Lower lobe of right lung (tissue), 2 donors: Measurements from ENCODE around the gene CCDC51. TPM values are rescaled to one million over a fixed set of nuclear protein-coding genes. Genes with fewer than 3 reads are reported as not detected.

ENCODE experiments used
- ATAC-seq, 2 donors: fragments of 200-7000 bp; cut with Tn5 transposase; one replicate each; pipeline ENCODE4 v1.9.1; 2020 to 2022; ENCODE audit warnings: mild to moderate bottlenecking in 2 of 2, moderate library complexity in 2 of 2
- DNase-seq: peaks from one replicate; pipeline ENCODE4 v3.0.0-alpha.2; 2020
- H3K27ac ChIP-seq: fragments of 200-600 bp; one replicate; pipeline ENCODE4 v1.8.0; 2022
- H3K27me3 ChIP-seq: fragments of 200-600 bp; one replicate; pipeline ENCODE4 v1.8.0; 2022; ENCODE audit warnings: low read depth
- H3K36me3 ChIP-seq: fragments of 200-600 bp; one replicate; pipeline ENCODE4 v1.8.0; 2022; ENCODE audit warnings: mild to moderate bottlenecking
- H3K4me1 ChIP-seq: fragments of 200-600 bp; one replicate; pipeline ENCODE4 v1.8.0; 2022
- H3K4me3 ChIP-seq: fragments of 200-600 bp; one replicate; pipeline ENCODE4 v1.8.0; 2022; ENCODE audit warnings: mild to moderate bottlenecking
- H3K9me3 ChIP-seq: fragments of 200-600 bp; one replicate; pipeline ENCODE4 v1.8.0; 2022
- intact Hi-C: fragments of 100-400 bp; cut with DNase I; formaldehyde crosslinking; loops from one replicate; pipeline ENCODE4 v1.11.0; 2022
- total RNA-seq: library from RNA; stranded (reverse); fragmentation: NEBNext Ultra II Directional; extraction: Animal tissue kit (Norgen Biotek cat#: 25700); gene quantifications from one replicate; pipeline ENCODE4 v1.2.1, GENCODE V29; 2021
- TF ChIP-seq, protein P1 (sequence below): fragments of 200-600 bp; IDR thresholded peaks from one replicate; pipeline ENCODE4 v1.8.0; 2022; ENCODE audit warnings: antibody characterized with exemption, mild to moderate bottlenecking
- donor health status: DM: no; HTN: yes; CAD: no; lungs with severe emphysema.

The CCDC51 gene
- total RNA-seq, 1 donor from 2014 or later, result 8.6 TPM

DNA sequence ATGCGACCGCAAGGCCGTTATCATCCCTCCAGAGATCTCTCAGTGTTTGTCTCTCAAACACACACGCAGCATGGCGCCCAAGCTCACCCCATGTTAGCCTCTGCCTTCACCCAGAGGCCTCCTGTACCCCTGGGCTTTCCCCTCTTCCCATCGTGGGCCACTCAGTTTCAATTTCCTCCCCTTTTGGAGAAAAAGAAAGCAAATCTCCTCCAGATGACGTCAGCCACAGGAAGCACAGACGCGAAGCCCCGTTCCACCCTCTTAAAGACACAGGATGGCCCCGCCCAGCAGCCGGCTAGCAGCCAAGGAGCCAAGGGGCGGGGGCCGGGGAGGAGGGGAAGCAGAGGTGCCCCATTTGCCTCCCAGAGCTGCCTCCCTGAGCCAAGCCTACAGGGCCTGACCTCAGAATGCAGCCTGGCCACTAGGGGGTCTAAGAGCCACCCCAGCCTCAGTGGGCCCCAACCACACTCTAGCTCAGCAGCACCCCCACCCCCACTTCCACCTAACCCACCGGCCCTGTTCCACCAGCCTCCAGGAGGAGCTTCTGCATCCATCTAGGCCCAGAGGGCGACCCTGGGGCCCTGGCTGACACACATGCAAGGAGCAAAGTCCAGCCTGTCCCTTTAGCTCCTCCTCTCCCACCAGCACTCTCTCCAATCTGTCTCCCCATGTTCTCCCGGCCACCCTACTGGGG is 33.2 kb upstream of the CCDC51 start:
- Histone ChIP-seq H3K27me3 (no peaks in the 10 kb centered on the region), H3K4me3 (peak overlapping the region; percentile 73), H3K36me3 (peaks cover 38% of the 10 kb centered on the region), H3K4me1 (peaks cover 54% of the 10 kb centered on the region), H3K27ac (peak overlapping the region; percentile 97), H3K9me3 (no peaks in the 10 kb centered on the region)
- peak; percentile 95 for ATAC-seq
- intact Hi-C loops, result no loop called here
- TF ChIP-seq, protein P1, sequence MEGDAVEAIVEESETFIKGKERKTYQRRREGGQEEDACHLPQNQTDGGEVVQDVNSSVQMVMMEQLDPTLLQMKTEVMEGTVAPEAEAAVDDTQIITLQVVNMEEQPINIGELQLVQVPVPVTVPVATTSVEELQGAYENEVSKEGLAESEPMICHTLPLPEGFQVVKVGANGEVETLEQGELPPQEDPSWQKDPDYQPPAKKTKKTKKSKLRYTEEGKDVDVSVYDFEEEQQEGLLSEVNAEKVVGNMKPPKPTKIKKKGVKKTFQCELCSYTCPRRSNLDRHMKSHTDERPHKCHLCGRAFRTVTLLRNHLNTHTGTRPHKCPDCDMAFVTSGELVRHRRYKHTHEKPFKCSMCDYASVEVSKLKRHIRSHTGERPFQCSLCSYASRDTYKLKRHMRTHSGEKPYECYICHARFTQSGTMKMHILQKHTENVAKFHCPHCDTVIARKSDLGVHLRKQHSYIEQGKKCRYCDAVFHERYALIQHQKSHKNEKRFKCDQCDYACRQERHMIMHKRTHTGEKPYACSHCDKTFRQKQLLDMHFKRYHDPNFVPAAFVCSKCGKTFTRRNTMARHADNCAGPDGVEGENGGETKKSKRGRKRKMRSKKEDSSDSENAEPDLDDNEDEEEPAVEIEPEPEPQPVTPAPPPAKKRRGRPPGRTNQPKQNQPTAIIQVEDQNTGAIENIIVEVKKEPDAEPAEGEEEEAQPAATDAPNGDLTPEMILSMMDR, result peak; percentile 47
- DNase-seq, result peak; percentile 96

- Histone ChIP-seq H3K27ac (peak overlapping the region; percentile 97), H3K4me3 (peak overlapping the region; percentile 73), H3K36me3 (peaks cover 40% of the 10 kb centered on the region), H3K27me3 (no peaks in the 10 kb centered on the region), H3K9me3 (no peaks in the 10 kb centered on the region), H3K4me1 (peaks cover 59% of the 10 kb centered on the region)
- peak; percentile 61 for DNase-seq
- TF ChIP-seq, protein P1, result no peak
- intact Hi-C loops, result no loop called here
- peak; percentile 51 to 54 for ATAC-seq
Observed at GRCh38 chr3:48472673-48472922, 32.7 kb upstream of the CCDC51 start.

GRCh38 chr3:48470286-48470685 is 30.4 kb upstream of the CCDC51 start:
- TF ChIP-seq, protein P1, result no peak
- intact Hi-C loops, result no loop called here
- Histone ChIP-seq H3K4me1 (peaks cover 80% of the 10 kb centered on the region), H3K27me3 (no peaks in the 10 kb centered on the region), H3K27ac (peak overlapping the region; percentile 41), H3K36me3 (peaks cover 42% of the 10 kb centered on the region), H3K4me3 (no peak overlapping the region), H3K9me3 (no peaks in the 10 kb centered on the region)
- no peak for DNase-seq
- no peak for ATAC-seq

DNA sequence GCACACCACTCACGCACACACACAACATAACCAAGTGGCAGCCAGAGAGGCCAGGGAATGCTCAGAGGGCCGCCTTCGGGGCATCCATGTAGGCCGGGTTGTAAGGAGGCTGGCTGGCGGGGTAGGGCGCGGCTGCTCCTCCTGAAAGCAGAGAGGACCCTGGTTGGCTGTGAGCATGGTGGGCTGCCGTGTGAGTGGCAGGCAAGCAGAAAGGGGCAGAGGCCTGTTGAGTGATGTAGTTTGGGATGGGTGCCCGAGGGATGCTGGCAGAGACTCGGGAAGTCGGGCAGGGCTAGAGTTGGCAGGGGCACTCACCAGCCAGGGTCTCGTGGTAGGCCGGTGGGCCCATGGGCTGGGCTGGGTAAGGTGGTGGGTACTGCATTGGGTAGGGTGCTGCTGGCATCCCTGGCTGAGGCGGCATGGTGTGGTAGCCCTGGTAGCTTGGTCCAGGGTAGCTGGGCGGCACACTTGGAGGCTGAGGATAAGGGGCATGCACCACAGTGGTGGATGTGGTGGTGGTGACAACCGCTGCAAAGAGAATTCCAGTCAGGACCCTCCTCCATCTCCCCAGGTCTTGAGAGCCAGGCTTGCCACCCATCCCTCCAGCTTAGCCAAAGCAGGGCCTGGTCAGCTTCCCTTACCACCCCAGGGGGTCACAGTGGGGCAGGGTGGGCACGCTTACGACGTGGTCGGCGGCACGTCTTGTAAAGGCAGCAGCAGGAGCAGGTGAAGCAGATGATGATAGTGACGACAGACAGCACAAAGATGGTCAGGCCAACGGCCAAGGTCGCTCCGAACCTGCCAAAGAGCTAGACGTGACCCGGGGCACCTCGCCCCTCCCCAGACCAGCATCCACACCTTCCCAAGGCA is 29.4 kb upstream of the CCDC51 start:
- Histone ChIP-seq H3K9me3 (no peaks in the 10 kb centered on the region), H3K36me3 (peaks cover 42% of the 10 kb centered on the region), H3K4me3 (no peak overlapping the region), H3K27ac (peak overlapping the region; percentile 100), H3K27me3 (no peaks in the 10 kb centered on the region), H3K4me1 (peaks cover 89% of the 10 kb centered on the region)
- TF ChIP-seq, protein P1, result no peak
- no peak for ATAC-seq
- DNase-seq, result no peak
- intact Hi-C loops, result loop anchor here (10.0 kb wide), 1 partner anchor 86 kb away; the partner anchor contains the start of gene PFKFB4

DNA sequence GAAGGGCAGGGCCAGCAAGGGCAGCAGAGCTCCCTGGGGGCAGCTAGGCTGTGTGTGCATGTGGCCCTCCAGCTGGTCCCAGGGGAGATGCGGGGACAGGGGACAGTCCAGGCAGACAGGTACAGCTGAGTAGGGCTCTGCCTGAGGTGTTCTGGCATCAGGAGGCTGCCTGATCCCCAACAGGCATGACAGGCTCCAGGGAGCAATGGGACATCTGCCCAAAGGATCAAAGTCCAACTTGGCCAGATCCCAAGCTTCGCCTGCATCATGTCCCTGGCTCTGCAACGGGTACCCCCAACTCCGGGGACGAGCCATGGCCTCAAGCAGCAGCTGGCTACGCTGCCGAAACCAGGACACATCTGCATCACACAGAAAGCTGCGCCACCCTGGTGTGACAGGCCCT is 28.4 kb upstream of the CCDC51 start:
- intact Hi-C loops, result loop anchor here (10.0 kb wide), 1 partner anchor 86 kb away; the partner anchor contains the start of gene PFKFB4
- H3K4me3 ChIP-seq, result no peak overlapping the region
- TF ChIP-seq, protein P1, result no peak
- H3K9me3 ChIP-seq, result no peaks in the 10 kb centered on the region
- ATAC-seq (no peak), DNase-seq (no peak)
- peak overlapping the region; percentile 100 for H3K27ac ChIP-seq
- H3K27me3 ChIP-seq, result no peaks in the 10 kb centered on the region
- H3K36me3 ChIP-seq, result peaks cover 42% of the 10 kb centered on the region
- H3K4me1 ChIP-seq, result peaks cover 82% of the 10 kb centered on the region
